SU-DHL-6 (cell line): ENCODE data around the gene KIF3B.

Experiments
- H2AFZ ChIP-seq: fragments of 200-600 bp; sonication (generic); 2 replicates; pipeline ENCODE4 v1.6.1; 2014; ENCODE audit warnings: low read depth, mild to moderate bottlenecking, moderate library complexity, mixed read lengths, antibody characterized with exemption, low read length; ENCODE audit not compliant: severe bottlenecking
- H3F3A ChIP-seq: fragments of 200-600 bp; shearing (Covaris generic); 2 replicates; pipeline ENCODE4 v1.6.0; 2016; ENCODE audit warnings: antibody characterized with exemption, mild to moderate bottlenecking; ENCODE audit not compliant: insufficient read depth
- H3K27ac ChIP-seq: fragments of 200-600 bp; sonication (generic); 2 replicates; pipeline ENCODE4 v1.5.1; 2016; ENCODE audit warnings: low read depth, mild to moderate bottlenecking, low read length, moderate library complexity, mixed read lengths
- H3K27me3 ChIP-seq: fragments of 200-600 bp; sonication (generic), shearing (Covaris generic); 2 replicates; pipeline ENCODE4 v1.6.0; 2014; ENCODE audit warnings: mild to moderate bottlenecking, low read length
- H3K36me3 ChIP-seq: fragments of 200-600 bp; sonication (generic); 2 replicates; pipeline ENCODE4 v1.6.1; 2014; ENCODE audit warnings: mild to moderate bottlenecking, low read length, mixed read lengths
- H3K4me2 ChIP-seq: fragments of 300-600, 200-600 bp; shearing (Covaris generic), sonication (generic); 2 replicates; pipeline ENCODE4 v1.6.0; 2014; ENCODE audit warnings: low read length, low read depth, mild to moderate bottlenecking; ENCODE audit not compliant: poor library complexity, severe bottlenecking
- H3K4me3 ChIP-seq: fragments of 200-600 bp; sonication (generic); 2 replicates; pipeline ENCODE4 v1.5.1; 2014; ENCODE audit warnings: antibody characterized with exemption, low read length, mild to moderate bottlenecking, mixed read lengths; ENCODE audit not compliant: insufficient read depth, poor library complexity, severe bottlenecking
- H3K79me2 ChIP-seq: fragments of 200-600 bp; sonication (generic); 2 replicates; pipeline ENCODE4 v1.6.1; 2014; ENCODE audit warnings: mild to moderate bottlenecking, low read length, moderate library complexity; ENCODE audit not compliant: insufficient read depth
- H3K9ac ChIP-seq: fragments of 200-600 bp; sonication (generic); 2 replicates; pipeline ENCODE4 v1.7.0; 2014; ENCODE audit warnings: mild to moderate bottlenecking, low read length
- H3K9me2 ChIP-seq: fragments of 200-600 bp; sonication (generic); replicated peaks from 2 replicates; pipeline ENCODE4 v1.6.1; 2014; ENCODE audit warnings: low read length; ENCODE audit not compliant: insufficient read depth
- H3K9me3 ChIP-seq: fragments of 200-600 bp; sonication (generic); 2 replicates; pipeline ENCODE4 v1.6.1; 2014; ENCODE audit warnings: low read length, mixed read lengths; ENCODE audit not compliant: insufficient read depth
- H4K20me1 ChIP-seq: fragments of 200-600 bp; sonication (generic); 2 replicates; pipeline ENCODE4 v1.6.1; 2014; ENCODE audit warnings: low read depth, mild to moderate bottlenecking, antibody characterized with exemption, low read length, moderate library complexity, mixed read lengths
- CTCF ChIP-seq: fragments of 200-600 bp; sonication (generic); IDR thresholded peaks from one replicate; pipeline ENCODE4 v1.5.1; 2017; ENCODE audit warnings: antibody characterized with exemption, mild to moderate bottlenecking, low read length, moderate library complexity; ENCODE audit not compliant: insufficient read depth, poor library complexity, severe bottlenecking
- EZH2phosphoT487 ChIP-seq: fragments of 200-600 bp; sonication (generic), shearing (Covaris generic); conservative IDR thresholded peaks from 2 replicates; pipeline ENCODE4 v1.6.1; 2018; ENCODE audit warnings: mild to moderate bottlenecking, antibody characterized with exemption, low read length, moderate library complexity, mixed read lengths

Gene KIF3B

DNA sequence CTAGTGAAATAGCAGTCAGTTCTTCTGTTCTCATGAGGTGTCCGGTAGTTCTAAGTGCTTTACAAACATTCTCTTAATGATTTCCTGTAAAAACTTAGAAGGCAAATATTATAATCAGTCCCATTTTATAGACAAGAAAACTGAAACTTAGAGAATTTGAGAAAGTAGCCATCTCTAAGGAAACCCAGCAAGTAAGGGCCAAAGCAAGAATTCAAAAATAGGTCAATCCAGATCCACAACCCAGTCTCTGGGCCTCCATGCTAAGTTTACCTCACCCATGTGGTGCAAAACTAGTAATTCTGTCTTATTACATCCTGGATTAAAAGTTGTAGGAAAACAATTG is 53.1 kb downstream of the KIF3B start:
- H3K9me2 ChIP-seq: no peaks in the 10 kb centered on the region
- no peak overlapping the region for H3K4me2 ChIP-seq
- peaks cover 23% of the 10 kb centered on the region for H3K36me3 ChIP-seq
- no peaks in the 10 kb centered on the region for H4K20me1 ChIP-seq
- H3K27ac ChIP-seq: no peak overlapping the region
- no peaks in the 10 kb centered on the region for H3K27me3 ChIP-seq
- no peaks in the 10 kb centered on the region for H3K9me3 ChIP-seq
- H3K9ac ChIP-seq: no peak overlapping the region
- H3F3A ChIP-seq: no peaks in the 10 kb centered on the region
- no peaks in the 10 kb centered on the region for H3K79me2 ChIP-seq
- H2AFZ ChIP-seq: no peak overlapping the region
- no peak overlapping the region for H3K4me3 ChIP-seq
- no peak for TF ChIP-seq EZH2phosphoT487
- no peak for TF ChIP-seq CTCF

DNA sequence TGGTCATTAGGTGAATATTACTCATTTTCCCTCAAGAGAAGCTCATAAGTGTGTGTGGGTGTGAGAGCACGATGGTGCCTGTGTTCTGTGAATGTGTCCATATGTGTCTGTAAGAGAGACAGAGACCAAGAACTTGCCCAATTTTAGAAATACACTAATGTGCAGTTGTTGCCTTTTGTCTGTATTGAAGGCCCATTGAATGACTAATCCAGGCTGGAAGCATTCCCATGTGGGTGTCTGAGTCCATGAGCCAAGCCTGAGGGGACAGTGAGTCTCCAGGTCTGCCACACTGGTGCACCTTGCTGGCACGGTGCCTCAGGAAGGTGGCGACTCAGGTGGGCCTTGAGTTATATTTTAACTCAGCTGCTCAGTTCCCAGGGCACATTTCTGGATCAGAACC is 55.2 kb downstream of the KIF3B start:
- no peak overlapping the region for H2AFZ ChIP-seq
- no peaks in the 10 kb centered on the region for H4K20me1 ChIP-seq
- no peak overlapping the region for H3K4me2 ChIP-seq
- no peaks in the 10 kb centered on the region for H3K27me3 ChIP-seq
- H3K27ac ChIP-seq: no peak overlapping the region
- no peaks in the 10 kb centered on the region for H3K79me2 ChIP-seq
- no peak overlapping the region for H3K4me3 ChIP-seq
- TF ChIP-seq EZH2phosphoT487 (no peak), CTCF (no peak)
- H3K36me3 ChIP-seq: peaks cover 23% of the 10 kb centered on the region
- H3K9me3 ChIP-seq: no peaks in the 10 kb centered on the region
- H3K9ac ChIP-seq: no peak overlapping the region
- H3K9me2 ChIP-seq: no peaks in the 10 kb centered on the region
- no peaks in the 10 kb centered on the region for H3F3A ChIP-seq

- Histone ChIP-seq H3K36me3 (peaks cover 23% of the 10 kb centered on the region), H3F3A (no peaks in the 10 kb centered on the region), H3K9ac (no peak overlapping the region), H3K79me2 (no peaks in the 10 kb centered on the region), H3K9me3 (no peaks in the 10 kb centered on the region), H3K27me3 (no peaks in the 10 kb centered on the region), H2AFZ (no peak overlapping the region), H4K20me1 (no peaks in the 10 kb centered on the region), H3K4me3 (no peak overlapping the region), H3K27ac (no peak overlapping the region), H3K9me2 (no peaks in the 10 kb centered on the region), H3K4me2 (no peak overlapping the region)
- TF ChIP-seq CTCF: no peak
- no peak for TF ChIP-seq EZH2phosphoT487
These were observed 55.9 kb downstream of the KIF3B start for GRCh38 chr20:32333181-32333987.
